Measurements from ENCODE around the gene ENTPD6.
"Not testable (repeated sequence)": the region's sequence is repeated elsewhere in the genome, so short reads cannot be mapped to it uniquely, and the experiment has no call there.

ENTPD6 gene

DNA sequence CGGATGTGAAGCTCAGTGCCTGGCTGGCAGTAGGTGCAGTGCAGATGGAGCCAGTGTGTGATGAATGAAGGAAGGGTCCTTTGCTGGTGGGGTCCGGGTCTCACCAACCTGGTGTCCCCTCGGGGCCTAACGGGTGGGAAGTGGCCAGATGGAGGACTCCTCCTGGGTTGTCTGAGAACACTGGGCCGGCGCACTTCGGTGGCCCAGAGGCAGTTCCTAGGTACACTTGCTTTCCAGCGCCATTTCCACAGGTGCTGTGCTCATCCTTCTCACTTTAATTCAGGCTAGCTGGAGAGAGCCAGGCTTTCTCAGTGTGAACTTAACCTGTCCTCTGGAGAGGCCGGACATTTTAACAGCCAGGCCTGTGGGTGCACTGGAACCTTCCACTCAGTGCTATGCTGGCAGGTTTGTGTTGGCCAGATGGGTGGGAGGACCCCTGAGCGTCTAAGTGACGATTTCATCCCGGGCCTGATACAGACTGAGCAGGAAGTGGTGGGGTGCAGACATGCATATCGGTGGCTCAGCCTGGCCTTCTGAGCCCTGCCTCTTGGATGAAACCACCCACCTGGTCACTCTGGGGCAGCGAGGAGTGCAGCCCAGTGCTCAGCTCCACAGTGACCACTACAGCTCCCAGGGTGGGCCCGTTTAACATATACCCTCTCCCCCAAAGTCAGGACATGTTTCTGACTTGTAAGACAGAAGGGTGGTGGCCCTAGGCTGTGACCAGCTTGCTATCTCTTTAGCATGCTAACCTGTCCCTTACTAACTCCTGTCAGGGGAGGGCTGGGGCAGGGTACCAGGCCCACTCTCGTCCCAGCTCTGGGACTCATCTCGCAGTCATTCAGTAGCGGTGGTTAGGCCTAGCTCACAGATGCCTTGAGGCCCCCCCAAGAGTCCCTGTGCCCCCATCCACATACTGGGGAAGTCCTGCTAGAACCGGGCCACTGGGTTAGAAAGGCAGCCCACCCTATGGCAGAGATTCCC is 44.2 kb downstream of the ENTPD6 start:
- in situ Hi-C loops (cut with HindIII; ENCODE audit: low sequenced_read_pairs) = no loop called here

DNA sequence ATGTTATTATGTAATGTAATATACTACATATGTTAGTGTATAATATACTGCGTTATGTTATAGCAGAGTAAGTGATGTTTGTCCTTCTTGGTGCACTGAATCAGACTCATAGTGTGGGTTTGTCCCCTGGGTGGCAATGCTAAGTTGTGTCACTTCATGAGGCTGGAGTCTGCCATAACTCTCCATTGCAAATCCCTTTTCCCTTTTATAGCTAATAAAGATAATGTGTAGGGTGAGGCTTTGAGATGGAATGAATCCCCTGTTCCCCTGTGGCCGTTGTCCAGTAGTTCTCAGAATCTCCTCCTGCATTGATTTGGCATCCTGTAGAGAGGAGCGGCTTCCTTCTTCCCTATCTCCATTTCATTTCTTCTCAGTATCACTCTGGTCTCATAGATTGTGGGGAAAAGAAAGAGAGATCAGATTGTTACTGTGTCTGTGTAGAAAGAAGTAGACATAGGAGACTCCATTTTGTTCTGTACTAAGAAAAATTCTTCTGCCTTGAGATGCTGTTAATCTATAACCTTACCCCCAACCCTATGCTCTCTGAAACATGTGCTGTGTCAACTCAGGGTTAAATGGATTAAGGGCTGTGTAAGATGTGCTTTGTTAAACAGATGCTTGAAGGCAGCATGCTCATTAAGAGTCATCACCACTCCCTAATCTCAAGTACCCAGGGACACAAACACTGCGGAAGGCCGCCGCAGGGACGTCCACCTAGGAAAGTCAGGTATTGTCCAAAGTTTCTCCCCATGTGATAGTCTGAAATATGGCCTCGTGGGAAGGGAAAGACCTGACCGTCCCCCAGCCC is 45.5 kb downstream of the ENTPD6 start:
- in situ Hi-C loops (cut with HindIII; ENCODE audit: low sequenced_read_pairs) = not testable (repeated sequence)

DNA sequence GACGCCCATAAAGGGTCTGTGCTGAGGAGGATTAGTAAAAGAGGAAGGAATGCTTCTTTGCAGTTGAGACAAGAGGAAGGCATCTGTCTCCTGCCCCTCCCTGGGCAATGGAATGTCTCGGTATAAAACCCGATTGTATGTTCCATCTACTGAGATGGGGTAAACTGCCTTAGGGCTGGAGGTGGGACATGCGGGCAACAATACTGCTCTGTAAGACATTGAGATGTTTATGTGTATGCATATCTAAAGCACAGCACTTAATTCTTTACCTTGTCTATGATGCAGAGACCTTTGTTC is 46.1 kb downstream of the ENTPD6 start:
- in situ Hi-C loops (cut with HindIII; ENCODE audit: low sequenced_read_pairs) = not testable (repeated sequence)

DNA sequence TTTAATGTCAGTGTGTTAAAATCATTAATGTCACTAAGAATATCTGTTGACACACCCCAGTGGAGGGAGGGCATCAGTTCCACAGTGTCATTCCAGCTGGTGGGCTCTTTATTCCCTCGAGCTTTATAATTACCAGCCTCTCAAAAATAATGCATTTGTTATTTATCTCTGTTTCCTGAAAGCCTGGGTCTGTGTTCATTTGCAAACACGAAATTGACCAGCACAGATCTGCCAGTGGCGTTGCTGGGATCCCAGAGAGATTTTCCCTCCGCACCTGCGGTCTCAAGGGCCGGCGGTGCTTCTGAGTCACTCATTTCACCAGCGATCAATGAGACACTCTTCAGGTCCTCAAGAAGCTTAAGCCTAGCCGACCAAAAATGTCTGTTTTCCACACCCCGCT is 46.7 kb downstream of the ENTPD6 start:
- in situ Hi-C loops (cut with HindIII; ENCODE audit: low sequenced_read_pairs) = no loop called here

DNA sequence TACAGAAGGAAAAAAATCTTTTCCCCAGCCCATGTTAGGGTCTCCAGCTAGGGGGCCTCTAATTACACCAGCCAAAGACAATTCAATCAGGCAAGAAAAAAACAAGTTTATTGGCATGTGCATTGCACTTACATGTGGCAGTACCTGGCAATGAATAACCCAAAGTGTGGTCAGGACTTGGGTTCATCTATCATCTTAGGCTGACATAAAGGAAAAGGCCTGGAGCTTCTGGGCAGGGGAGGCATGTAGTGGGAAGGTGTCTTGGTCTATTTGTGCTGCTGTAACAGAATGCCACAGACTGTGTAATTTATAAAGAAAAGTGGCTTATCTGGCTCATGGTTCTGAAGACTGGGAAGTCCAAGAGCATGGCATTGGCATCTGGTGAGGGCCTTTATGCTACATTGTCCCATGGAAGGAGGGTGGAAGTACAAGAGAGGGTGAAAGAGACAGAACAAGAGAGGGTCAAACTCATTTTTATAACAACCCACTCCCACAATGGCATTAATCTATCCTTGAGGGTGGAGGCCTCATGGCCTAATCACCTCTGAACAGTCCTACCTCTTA is 48.0 kb downstream of the ENTPD6 start:
- in situ Hi-C loops (cut with HindIII; ENCODE audit: low sequenced_read_pairs) = no loop called here

DNA sequence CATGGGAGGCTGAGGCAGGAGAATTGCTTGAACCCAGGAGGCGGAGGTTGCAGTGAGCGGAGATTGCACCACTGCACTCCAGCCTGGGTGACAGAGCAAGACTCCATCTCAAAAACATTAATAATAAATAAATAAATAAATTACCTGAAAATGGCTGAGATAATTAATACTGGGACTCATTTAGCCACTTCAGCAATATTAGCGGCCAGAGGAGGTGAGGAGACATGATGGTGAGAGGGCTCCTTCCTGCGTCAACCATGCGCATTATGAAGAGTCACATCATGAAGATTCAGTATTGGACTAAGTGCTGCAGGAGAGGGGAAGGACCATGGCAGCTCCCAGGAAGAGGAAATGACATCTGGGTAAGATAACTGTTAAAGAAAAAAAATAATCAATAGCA is 49.5 kb downstream of the ENTPD6 start:
- in situ Hi-C loops (cut with HindIII; ENCODE audit: low sequenced_read_pairs) = no loop called here

DNA sequence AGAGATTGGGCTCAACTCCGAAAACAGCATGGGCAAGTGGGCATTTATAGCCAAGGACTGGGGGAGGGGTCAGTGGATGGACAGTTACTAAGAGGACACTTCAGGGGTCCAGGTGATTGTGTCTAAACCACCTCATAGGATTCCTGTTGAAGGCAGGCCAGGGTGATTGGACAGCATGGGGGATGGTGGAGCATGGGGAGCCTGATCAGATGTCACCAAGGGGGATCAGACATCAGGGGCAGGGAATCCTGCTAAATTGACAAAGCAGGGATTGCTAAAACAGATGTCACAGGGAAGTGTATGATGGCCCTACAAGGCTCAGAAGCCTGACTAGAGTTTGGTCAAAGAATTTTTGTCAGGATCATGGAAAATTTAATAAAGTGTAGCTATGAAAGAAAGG is 49.9 kb downstream of the ENTPD6 start:
- in situ Hi-C loops (cut with HindIII; ENCODE audit: low sequenced_read_pairs) = no loop called here

DNA sequence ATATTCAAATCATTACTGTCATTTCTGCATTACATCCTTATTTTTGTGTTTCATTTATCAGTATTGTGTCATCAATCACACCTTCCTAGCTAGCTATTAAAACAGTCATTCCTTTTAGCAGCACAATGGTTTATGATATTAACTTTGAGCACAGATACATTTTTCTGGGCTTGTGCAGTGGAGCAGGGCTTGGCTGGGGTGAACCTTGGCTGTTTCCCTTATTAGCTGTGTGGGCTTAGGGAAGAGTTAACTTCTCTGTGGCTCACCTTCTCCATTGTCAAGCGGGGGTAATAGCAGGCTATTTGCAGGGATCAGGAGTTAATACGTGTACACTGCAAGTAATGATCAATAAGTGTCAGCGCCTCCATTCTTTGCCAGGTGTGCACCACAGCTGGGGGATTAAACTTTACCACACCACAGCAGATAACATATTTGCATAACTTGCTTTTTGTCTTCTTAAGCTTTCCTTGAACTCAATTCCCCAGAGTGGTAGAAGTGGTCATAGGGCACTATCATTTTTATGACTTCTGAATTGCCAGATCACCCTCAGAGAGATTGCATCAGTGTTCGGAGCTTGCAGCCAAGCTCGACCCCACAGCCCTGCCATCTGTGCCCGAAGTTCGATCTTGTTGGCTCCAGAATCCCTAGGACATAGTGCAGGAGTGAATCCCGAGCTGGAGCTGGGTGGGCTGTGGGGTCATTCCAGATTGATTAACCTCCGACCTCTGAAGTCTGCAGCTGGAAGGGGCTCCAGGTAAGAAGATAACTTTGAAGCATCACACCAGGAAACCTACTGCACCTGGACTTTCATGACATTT is 50.9 kb downstream of the ENTPD6 start:
- in situ Hi-C loops (cut with HindIII; ENCODE audit: low sequenced_read_pairs) = no loop called here

DNA sequence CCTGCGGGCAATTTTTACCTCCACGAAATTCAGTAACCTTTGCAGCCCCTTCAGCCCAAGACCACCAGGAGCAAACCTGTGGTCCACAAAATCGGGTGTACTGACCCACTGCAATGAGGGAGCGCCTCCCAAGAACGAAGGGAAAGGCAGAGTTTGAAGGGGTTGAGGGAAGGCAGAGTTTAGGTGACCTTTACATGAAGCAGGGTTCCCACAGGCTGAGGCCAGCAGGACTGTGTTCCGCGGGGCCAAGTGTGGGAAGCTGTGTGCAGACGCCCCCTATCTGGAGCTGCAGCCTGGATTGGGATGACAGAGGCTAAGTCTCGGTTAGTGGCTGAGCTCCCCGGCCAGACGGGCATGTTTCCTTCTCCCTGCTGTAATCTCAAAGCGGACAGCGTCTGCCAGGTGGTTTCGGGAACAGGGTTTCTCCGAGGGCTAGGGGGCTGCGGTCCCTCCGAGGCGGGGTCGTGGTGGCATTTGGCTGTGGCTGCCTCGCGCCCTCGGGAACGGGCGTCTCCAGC is 51.5 kb downstream of the ENTPD6 start:
- in situ Hi-C loops (cut with HindIII; ENCODE audit: low sequenced_read_pairs) = no loop called here

DNA sequence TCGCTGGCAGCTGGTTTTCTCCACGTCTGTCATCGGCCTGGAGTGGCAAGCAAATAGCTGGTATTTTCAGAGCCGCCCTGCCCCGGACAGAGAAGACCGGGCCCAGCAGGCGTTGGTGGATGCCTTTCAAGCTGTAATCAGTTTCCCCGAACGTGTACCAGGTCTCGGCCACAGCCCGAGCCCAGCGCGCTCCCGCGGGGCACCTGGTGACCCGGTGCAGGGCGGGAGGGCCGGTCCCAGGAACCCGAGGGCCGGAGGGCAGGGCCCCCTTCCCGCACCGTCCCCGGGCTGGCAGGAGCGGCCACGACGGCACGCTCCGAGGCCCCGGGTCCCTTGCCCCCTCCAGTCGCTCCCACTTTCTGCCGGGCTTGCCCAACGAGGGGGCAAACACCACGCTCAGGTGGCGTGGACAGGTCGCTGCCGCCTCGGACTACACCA is 52.0 kb downstream of the ENTPD6 start:
- in situ Hi-C loops (cut with HindIII; ENCODE audit: low sequenced_read_pairs) = no loop called here

DNA sequence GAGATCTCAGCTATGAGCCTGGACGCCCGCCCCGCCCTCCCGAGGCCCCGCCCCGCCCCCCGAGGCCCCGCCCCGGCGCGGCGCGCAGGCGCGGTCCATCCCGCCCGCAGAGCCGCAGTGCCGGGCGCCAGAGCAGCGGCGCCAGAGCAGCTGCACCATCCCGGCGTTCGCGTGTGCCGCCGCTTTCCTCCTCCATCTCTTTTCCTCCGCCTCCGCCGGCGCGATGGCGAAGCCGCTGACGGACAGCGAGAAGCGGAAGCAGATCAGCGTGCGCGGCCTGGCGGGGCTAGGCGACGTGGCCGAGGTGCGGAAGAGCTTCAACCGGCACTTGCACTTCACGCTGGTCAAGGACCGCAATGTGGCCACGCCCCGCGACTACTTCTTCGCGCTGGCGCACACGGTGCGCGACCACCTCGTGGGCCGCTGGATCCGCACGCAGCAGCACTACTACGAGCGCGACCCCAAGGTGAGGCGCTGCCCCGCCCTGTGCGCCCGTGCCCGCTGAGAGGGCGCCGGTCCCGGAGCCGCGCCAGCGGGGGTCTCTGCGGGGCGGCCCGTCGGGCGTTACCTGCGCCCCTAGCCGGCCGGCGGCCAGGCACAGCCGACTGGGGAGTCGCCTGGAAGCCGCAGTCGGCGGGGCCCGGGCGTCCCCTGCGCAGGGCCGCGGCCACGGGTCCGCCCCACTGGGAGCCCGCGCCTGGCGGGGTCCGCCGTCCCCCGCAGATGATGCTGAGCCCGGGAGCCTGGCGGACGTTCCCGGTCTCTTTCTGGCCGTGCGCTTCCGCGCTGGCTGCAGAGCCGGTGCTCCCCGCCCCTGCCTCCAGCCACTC is 52.7 kb downstream of the ENTPD6 start, which contains the start of gene PYGB:
Gene PYGB, plus strand, starts transcription at position 130 of the 830 bp plus-strand sequence. Its CDS starts 94 bp downstream, at position 224.
- in situ Hi-C loops (cut with HindIII; ENCODE audit: low sequenced_read_pairs) = no loop called here

DNA sequence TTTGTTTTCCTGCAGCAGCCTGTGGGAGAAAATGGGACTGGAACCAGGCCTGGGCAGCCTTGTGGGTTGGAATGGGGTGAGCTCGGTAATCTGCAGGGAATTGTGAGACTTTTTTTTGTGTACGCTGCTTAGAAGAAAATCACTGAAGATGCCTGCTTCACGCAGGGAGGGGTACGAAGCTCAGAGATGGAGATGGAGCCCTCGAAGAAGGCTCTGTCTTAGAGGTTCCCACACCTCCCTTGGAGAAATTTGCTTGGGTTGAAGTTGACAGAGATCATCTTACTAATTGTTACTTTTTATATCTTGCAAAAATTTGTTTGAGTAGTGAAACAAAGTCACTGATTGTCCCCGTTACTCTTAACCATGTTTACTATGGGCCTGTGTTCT is 53.3 kb downstream of the ENTPD6 start:
- in situ Hi-C loops (cut with HindIII; ENCODE audit: low sequenced_read_pairs) = no loop called here

DNA sequence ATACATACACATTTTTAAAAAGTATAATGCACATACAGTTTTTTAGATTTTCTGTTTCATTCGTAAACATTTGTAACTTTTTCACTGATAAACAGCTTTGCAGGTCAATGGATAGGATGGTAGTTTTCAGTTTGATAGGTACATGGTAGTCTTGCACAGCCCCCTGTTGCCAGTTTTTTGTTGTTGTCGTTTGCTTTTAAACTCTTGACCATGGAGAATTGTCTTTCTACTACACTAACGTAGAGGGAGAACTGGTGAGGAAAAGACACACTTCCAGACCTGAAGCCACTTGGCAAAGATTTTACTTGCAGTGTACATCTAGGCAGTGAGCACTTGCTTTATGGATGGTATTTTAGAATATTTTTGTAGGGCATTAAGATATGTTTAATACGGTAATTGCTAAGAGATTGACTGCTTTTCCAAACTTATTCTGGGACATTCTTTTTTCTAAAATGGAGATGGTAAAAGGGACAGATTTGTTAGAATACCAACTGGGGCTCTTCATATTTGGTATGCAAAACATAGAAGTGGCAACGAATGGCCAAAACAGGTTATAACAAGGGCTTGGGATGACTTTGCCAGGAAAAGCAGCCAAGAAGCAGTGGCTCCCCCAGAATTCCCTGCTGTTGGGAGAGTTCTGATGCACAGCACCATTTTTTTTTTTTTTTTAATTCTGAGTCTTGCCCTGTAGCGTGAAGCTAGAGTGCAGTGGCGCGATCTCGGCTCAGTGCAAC is 53.9 kb downstream of the ENTPD6 start:
- in situ Hi-C loops (cut with HindIII; ENCODE audit: low sequenced_read_pairs) = no loop called here

DNA sequence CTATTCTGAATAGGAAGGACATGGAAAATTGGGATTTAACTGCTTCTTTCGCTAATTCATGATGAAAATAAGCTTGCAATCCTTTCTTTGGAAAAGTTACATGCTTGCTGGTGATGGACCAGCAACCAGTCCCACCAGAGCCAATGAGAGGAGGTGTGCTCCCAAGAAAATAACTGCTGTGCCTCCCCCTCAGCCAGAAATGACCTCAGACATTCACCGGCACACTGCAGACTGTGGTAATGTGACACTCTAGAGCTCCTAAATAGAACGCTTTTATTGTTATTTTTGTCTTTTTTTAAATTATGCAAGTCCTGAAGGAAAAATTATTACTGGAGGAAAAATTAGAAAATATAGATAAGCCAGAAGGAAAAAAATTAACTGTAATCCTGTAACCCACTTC is 55.0 kb downstream of the ENTPD6 start:
- in situ Hi-C loops (cut with HindIII; ENCODE audit: low sequenced_read_pairs) = no loop called here

DNA sequence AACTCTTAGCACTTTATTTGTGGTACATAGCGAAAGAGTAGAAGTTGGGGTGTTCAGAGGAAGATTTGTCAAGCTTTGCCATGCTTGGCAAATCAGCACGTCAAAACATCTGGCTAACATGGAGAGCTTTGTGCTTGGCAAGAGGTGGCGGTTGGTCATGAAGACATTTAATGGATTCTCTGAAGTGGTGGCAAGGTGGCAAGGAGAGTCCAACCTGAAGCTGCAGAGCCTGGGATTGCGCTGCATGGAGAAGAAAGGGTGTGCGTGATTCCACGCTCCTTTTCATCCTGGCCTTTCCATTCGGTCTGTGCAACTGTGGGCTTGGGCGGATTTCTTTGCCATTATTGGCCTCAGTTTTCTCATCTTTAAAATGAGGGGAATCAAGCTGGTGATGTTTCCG is 55.5 kb downstream of the ENTPD6 start:
- in situ Hi-C loops (cut with HindIII; ENCODE audit: low sequenced_read_pairs) = no loop called here

DNA sequence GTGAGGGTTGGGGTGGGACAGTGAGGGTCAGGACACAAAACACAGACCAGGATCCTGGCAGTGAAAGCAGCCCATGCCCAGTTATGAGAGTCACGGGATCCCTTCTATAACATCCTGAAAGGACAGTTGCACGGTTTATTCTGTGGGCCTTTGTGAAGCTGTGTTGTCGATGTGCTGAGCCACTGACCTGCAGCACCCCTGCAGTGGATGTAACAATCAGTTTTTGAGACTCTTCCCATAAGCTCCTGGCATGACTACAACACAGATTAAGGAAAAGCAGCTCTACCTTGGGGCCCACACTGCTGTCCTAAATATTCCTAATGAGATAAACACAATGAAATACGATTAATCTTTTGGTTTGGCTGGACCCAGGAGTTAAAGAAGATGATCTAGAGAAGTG is 56.0 kb downstream of the ENTPD6 start:
- in situ Hi-C loops (cut with HindIII; ENCODE audit: low sequenced_read_pairs) = no loop called here

DNA sequence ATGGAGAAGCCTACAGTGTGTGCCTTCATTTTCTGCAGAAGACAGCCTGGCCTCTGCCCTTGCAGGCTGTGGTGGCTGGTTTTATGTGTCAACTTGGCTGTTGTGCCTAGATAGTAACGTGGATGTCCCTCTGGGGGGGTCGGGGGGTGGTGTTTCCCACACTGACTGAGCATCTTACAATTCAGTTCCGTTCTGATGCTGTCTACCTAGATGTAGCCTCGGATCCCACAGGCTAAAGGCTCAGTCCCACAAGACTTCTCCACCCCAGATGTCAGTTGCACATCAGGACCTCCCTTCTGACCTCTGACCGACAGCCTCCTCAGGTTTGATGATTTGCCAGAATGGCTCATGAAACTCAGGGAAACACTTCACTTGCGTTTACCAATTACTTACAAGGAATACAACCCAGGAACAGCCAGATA is 56.7 kb downstream of the ENTPD6 start:
- in situ Hi-C loops (cut with HindIII; ENCODE audit: low sequenced_read_pairs) = no loop called here

DNA sequence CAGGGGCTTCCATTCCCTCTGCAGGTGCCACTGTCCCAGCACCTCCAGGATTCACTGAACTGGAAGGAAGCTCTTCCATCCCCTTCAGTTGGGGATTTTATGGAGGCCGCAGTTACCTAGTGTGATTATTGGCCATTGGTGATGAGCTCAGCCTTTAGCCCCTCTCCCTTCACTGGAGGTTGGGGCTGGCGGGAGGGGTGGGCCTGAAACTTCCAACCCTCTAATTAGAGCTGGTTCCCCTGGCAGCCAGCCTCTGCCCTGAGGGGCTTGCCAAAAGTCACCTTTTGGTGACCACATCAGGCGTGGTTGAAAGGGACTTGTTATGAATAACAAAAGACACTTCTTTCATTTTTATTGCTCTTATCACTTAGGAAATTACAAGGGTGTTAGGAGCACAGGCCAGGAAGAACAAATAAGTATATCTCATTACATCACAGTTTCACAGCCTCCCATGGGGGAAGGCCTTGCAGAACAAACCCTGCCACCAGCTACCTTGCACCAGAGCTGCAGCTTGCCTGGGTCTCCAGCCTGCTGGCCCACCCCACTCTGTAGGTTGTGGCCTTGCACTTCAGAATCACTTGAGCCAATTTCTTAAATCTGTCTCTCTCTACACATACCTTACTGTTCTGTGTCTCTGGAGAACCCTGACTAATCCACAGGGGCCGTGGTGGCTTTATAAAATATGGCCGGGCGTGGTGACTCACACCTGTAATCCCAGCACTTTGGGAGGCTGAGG is 57.3 kb downstream of the ENTPD6 start:
- in situ Hi-C loops (cut with HindIII; ENCODE audit: low sequenced_read_pairs) = no loop called here

Measured in DLD1 (cell line).